HCT116 (cell line): Measurements from ENCODE around the gene NHSL1. TPM values are rescaled to one million over a fixed set of nuclear protein-coding genes. Genes with fewer than 3 reads are reported as not detected.
A peak's percentile ranks its signal among the peaks of the same experiment; 100 is the strongest.

Experiments used
- ATAC-seq: fragments of 200-7000 bp; cut with Tn5 transposase; 2 replicates; pipeline ENCODE4 v1.9.1; 2020; ENCODE audit warnings: mild to moderate bottlenecking, moderate library complexity
- BruUV-seq: library from RNA; stranded (reverse); fragments of 400-500 nt; replicated peaks from 2 replicates; lab custom pipeline; 2021; lab: Mats Ljungman, UMichigan
- CTCF ChIA-PET: fragments of 300-600 bp; sonication (Branson Sonifier 250); formaldehyde crosslinking; loops from one replicate; lab custom pipeline; 2021; ENCODE audit warnings: antibody characterized with exemption; lab: Charles Lee
- POLR2A ChIA-PET: fragments of 300-600, 350-600 bp; sonication (Branson Sonifier 250); formaldehyde crosslinking; loops from one replicate; lab custom pipeline; 2021; ENCODE audit warnings: antibody characterized with exemption; lab: Charles Lee
- RAD21 ChIA-PET, 2 experiments: fragments of 300-600 bp; sonication (Branson Sonifier 250); formaldehyde crosslinking; loops; one replicate each; lab custom pipeline; 2023; ENCODE audit warnings: low total read pairs in 2 of 2; ENCODE audit not compliant: uncharacterized antibody in 2 of 2, unreplicated experiment in 2 of 2, low non-redundant PET in 1 of 2; lab: Charles Lee
- DNase-seq: peaks from one replicate; pipeline ENCODE4 v3.0.0-alpha.2; 2010; ENCODE audit warnings: low read depth, low spot score
- H2AFZ ChIP-seq: fragments of 200-600 bp; shearing (Covaris generic), sonication (generic); 2 replicates; pipeline ENCODE4 v1.6.1; 2017; ENCODE audit warnings: low read depth, mixed run types, mixed read lengths, antibody characterized with exemption, low read length; ENCODE audit not compliant: poor library complexity, severe bottlenecking
- H3K27ac ChIP-seq: 2 replicates; pipeline ENCODE4 v1.5.1; 2012; ENCODE audit warnings: low read depth, low read length
- H3K27me3 ChIP-seq: fragments of 200-600 bp; sonication (generic); 2 replicates; pipeline ENCODE4 v1.6.1; 2016; ENCODE audit warnings: mixed run types, low read length, mixed read lengths; ENCODE audit not compliant: insufficient read depth
- H3K36me3 ChIP-seq, 2 experiments: fragments of 200-500 bp in 1 of 2; fragments of 200-600 bp in 1 of 2; sonication (Bioruptor generic) in 1 of 2; sonication (generic) in 1 of 2; 2 replicates each; pipeline versions ENCODE4 v1.5.1 to v1.6.1; 2014 to 2016; ENCODE audit warnings: low read length in 2 of 2, inconsistent platforms in 1 of 2, mixed read lengths in 1 of 2, mixed run types in 1 of 2; ENCODE audit not compliant: insufficient read depth in 2 of 2, control insufficient read depth in 1 of 2
- H3K4me1 ChIP-seq, 2 experiments: fragments of 200-600 bp in 1 of 2; sonication (generic) in 1 of 2; 2 replicates each; pipeline versions ENCODE4 v1.5.1 to v1.6.1; 2012 to 2017; ENCODE audit warnings: low read length in 2 of 2, inconsistent platforms in 1 of 2, mild to moderate bottlenecking in 1 of 2, mixed read lengths in 1 of 2, mixed run types in 1 of 2, moderate library complexity in 1 of 2; ENCODE audit not compliant: insufficient read depth in 2 of 2, control insufficient read depth in 1 of 2
- H3K4me2 ChIP-seq: fragments of 200-600 bp; sonication (generic); 2 replicates; pipeline ENCODE4 v1.6.1; 2017; ENCODE audit warnings: mixed run types, low read length, mixed read lengths
- H3K4me3 ChIP-seq, 2 experiments: fragments of 200-600 bp in 1 of 2; sonication (generic) in 1 of 2; replicated peaks in 1 of 2; 2 replicates each; pipeline ENCODE4 v1.5.1; 2011 to 2016; ENCODE audit warnings: low read length in 2 of 2, control low read depth in 1 of 2, low read depth in 1 of 2, mild to moderate bottlenecking in 1 of 2, mixed read lengths in 1 of 2, mixed run types in 1 of 2
- H3K79me2 ChIP-seq: fragments of 200-600 bp; sonication (generic); 2 replicates; pipeline ENCODE4 v1.6.1; 2017; ENCODE audit warnings: mild to moderate bottlenecking, mixed run types, low read length, moderate library complexity, mixed read lengths; ENCODE audit not compliant: insufficient read depth
- H3K9ac ChIP-seq: fragments of 200-600 bp; sonication (generic); 2 replicates; pipeline ENCODE4 v1.6.1; 2016; ENCODE audit warnings: low read length, mixed read lengths
- H3K9me2 ChIP-seq: fragments of 200-600 bp; sonication (generic), shearing (Covaris generic); 2 replicates; pipeline ENCODE4 v1.6.1; 2017; ENCODE audit warnings: mixed run types, mild to moderate bottlenecking, moderate library complexity; ENCODE audit not compliant: insufficient read depth
- H3K9me3 ChIP-seq, 2 experiments: fragments of 200-500 bp in 1 of 2; fragments of 200-600 bp in 1 of 2; sonication (Bioruptor generic) in 1 of 2; sonication (generic) in 1 of 2; 2 replicates each; pipeline ENCODE4 v1.6.1; 2014 to 2017; ENCODE audit warnings: low read length in 2 of 2, mixed read lengths in 2 of 2, inconsistent platforms in 1 of 2, low read depth in 1 of 2, mild to moderate bottlenecking in 1 of 2, mixed run types in 1 of 2, moderate library complexity in 1 of 2; ENCODE audit not compliant: control insufficient read depth in 1 of 2, insufficient read depth in 1 of 2
- H4K20me1 ChIP-seq: fragments of 200-600 bp; sonication (generic), shearing (Covaris generic); 2 replicates; pipeline ENCODE4 v1.6.1; 2017; ENCODE audit warnings: mixed run types, mild to moderate bottlenecking, moderate library complexity; ENCODE audit not compliant: insufficient read depth
- CBX3 ChIP-seq: IDR thresholded peaks from 2 replicates; pipeline ENCODE4 v1.6.1; 2012; ENCODE audit warnings: low read depth
- EGR1 ChIP-seq: IDR thresholded peaks from 2 replicates; pipeline ENCODE4 v1.6.1; 2012; ENCODE audit warnings: low read depth
- EZH2phosphoT487 ChIP-seq: fragments of 200-600 bp; IDR thresholded peaks from 2 replicates; pipeline ENCODE4 v1.6.1; 2018; ENCODE audit warnings: antibody characterized with exemption, borderline replicate concordance
- POLR2A ChIP-seq: IDR thresholded peaks from 2 replicates; pipeline ENCODE4 v1.7.0; 2011; ENCODE audit warnings: borderline replicate concordance; ENCODE audit not compliant: insufficient read depth, insufficient read length; ENCODE audit errors: extremely low read depth
- RAD21 ChIP-seq: IDR thresholded peaks from 2 replicates; pipeline ENCODE4 v1.6.1; 2012; ENCODE audit warnings: low read depth, mild to moderate bottlenecking
- ZNF274 ChIP-seq: fragments of 200-500 bp; sonication (Bioruptor generic); IDR thresholded peaks from 2 replicates; pipeline ENCODE4 v1.6.1; 2014; ENCODE audit warnings: mild to moderate bottlenecking, low read depth, low read length, inconsistent platforms
- intact Hi-C: fragments of 100-400 bp; cut with micrococcal nuclease; formaldehyde crosslinking; loops from 2 replicates; pipeline ENCODE4 v1.10.0; 2022
- total RNA-seq: library from RNA; stranded (reverse); gene quantifications from one replicate; pipeline ENCODE4 v1.2.1, GENCODE V29; 2021; ENCODE audit not compliant: unreplicated experiment

The NHSL1 gene
- total RNA-seq, 1 experiment from 2014 or later = 15.4 TPM

- TF ChIP-seq EZH2phosphoT487 (no peak), ZNF274 (no peak), POLR2A (no peak), EGR1 (no peak)
- H3K27me3 ChIP-seq = no peaks in the 10 kb centered on the region
- CTCF ChIA-PET = no interaction called here
- H3K4me2 ChIP-seq = no peak overlapping the region
- no peak overlapping the region for H3K4me3 ChIP-seq
- no peak for ATAC-seq
- H3K4me1 ChIP-seq = no peaks in the 10 kb centered on the region
- H3K36me3 ChIP-seq = no peaks in the 10 kb centered on the region
- H3K9me3 ChIP-seq = no peaks in the 10 kb centered on the region
- H2AFZ ChIP-seq = no peak overlapping the region
- no peaks in the 10 kb centered on the region for H3K79me2 ChIP-seq
- H3K27ac ChIP-seq = no peak overlapping the region
- POLR2A ChIA-PET = interaction anchor here (0.8 kb wide), 1 partner anchor 306 kb away, joined by 4 read pairs; no protein-coding TSS in a partner anchor
- RAD21 ChIA-PET = no interaction called here
- no peak overlapping the region for H3K9ac ChIP-seq
- intact Hi-C loops = no loop called here
- H3K9me2 ChIP-seq = no peaks in the 10 kb centered on the region
- no TSS peak for BruUV-seq
- no peaks in the 10 kb centered on the region for H4K20me1 ChIP-seq
- DNase-seq = no peak
Measured at GRCh38 chr6:138422861-138423260, 76.4 kb downstream of the NHSL1 start.

- no peaks in the 10 kb centered on the region for H4K20me1 ChIP-seq
- BruUV-seq = no TSS peak
- H3K9ac ChIP-seq = no peak overlapping the region
- ATAC-seq (no peak), DNase-seq (no peak)
- H2AFZ ChIP-seq = no peak overlapping the region
- ChIA-PET CTCF (no interaction called here), RAD21 (no interaction called here), POLR2A (no interaction called here)
- H3K36me3 ChIP-seq = no peaks in the 10 kb centered on the region
- TF ChIP-seq CBX3 = no peak
- peak; percentile 27; the same call in 1 of the 2 replicates for TF ChIP-seq RAD21
- no peaks in the 10 kb centered on the region for H3K4me1 ChIP-seq
- H3K27me3 ChIP-seq = no peaks in the 10 kb centered on the region
- H3K79me2 ChIP-seq = no peaks in the 10 kb centered on the region
- no peak overlapping the region for H3K4me2 ChIP-seq
- H3K9me3 ChIP-seq = no peaks in the 10 kb centered on the region
- no peak overlapping the region for H3K27ac ChIP-seq
- H3K4me3 ChIP-seq = no peak overlapping the region
- intact Hi-C loops = no loop called here
- H3K9me2 ChIP-seq = no peaks in the 10 kb centered on the region
Measured at GRCh38 chr6:138421608-138422007, 77.7 kb downstream of the NHSL1 start.
